Measurements from ENCODE around the gene TBC1D14.

- no peak for TF ChIP-seq POLR2A (IDR thresholded peaks at IDR 0.05)
- TF ChIP-seq CTCF (IDR thresholded peaks at IDR 0.05): no peak
Measured at GRCh38 chr4:7049295-7049694, 139.7 kb downstream of the TBC1D14 start.
